Stimulated activated naive CD4-positive, alpha-beta T cell treated with Interleukin-2 at 50 U/mL for 16 hours (primary cell): ENCODE results near the gene FANCM.

Experiments used
- DNase-seq: peaks from one replicate; lab custom pipeline; 2025; lab: John Stamatoyannopoulos, UW

The FANCM gene, protein sequence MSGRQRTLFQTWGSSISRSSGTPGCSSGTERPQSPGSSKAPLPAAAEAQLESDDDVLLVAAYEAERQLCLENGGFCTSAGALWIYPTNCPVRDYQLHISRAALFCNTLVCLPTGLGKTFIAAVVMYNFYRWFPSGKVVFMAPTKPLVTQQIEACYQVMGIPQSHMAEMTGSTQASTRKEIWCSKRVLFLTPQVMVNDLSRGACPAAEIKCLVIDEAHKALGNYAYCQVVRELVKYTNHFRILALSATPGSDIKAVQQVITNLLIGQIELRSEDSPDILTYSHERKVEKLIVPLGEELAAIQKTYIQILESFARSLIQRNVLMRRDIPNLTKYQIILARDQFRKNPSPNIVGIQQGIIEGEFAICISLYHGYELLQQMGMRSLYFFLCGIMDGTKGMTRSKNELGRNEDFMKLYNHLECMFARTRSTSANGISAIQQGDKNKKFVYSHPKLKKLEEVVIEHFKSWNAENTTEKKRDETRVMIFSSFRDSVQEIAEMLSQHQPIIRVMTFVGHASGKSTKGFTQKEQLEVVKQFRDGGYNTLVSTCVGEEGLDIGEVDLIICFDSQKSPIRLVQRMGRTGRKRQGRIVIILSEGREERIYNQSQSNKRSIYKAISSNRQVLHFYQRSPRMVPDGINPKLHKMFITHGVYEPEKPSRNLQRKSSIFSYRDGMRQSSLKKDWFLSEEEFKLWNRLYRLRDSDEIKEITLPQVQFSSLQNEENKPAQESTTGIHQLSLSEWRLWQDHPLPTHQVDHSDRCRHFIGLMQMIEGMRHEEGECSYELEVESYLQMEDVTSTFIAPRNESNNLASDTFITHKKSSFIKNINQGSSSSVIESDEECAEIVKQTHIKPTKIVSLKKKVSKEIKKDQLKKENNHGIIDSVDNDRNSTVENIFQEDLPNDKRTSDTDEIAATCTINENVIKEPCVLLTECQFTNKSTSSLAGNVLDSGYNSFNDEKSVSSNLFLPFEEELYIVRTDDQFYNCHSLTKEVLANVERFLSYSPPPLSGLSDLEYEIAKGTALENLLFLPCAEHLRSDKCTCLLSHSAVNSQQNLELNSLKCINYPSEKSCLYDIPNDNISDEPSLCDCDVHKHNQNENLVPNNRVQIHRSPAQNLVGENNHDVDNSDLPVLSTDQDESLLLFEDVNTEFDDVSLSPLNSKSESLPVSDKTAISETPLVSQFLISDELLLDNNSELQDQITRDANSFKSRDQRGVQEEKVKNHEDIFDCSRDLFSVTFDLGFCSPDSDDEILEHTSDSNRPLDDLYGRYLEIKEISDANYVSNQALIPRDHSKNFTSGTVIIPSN (N-terminal part only)

DNA sequence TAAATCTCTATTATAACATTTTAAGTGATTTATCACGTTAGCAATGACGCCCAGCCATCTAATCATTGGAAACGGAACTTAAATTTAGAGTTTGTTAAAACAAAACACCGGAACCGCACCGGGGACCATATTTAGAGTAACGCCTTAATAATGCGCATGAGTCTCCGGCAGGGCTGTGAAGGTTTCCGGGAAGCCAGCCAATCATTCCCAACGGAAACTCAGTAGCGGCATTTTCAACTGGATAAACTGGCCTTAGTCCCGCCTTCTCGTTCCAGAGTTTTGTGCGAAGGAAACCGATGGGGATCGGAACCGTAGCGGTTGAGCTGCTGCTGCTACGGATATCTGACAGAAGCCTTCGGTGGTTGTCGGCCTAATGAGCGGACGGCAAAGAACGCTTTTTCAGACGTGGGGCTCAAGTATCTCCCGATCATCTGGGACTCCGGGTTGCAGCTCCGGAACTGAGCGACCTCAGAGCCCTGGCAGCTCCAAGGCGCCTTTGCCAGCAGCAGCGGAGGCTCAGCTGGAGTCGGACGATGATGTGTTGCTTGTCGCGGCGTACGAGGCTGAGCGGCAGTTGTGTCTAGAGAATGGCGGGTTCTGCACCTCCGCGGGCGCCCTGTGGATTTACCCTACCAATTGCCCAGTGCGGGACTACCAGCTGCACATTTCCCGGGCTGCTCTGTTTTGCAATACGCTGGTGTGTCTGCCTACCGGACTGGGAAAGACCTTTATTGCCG is at the start of gene FANCM:
TSS of gene FANCM (plus strand) at position 272 of the 737 bp plus-strand sequence. CDS start at position 374, 102 bp downstream.
- DNase-seq: peak; percentile 85

DNA sequence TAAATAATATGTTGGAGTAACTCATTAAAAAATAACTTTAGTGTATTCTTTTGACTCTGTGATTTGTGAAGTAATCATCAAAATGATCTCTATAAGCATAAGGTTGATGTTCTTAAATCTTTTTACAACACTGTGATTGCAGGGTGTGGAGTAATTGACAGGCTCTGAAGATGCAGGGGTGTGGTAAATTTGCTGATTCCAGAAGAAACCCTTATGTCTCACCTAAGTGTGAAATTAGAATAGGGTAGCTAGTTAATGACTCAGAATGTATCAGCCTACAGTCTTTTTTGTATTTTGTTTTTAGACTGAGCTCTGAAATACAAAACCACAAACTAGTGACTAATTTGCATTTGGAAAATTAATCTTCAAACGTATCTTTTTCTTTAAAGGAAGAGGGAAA is 45.9 kb upstream of the FANCM start:
- DNase-seq: no peak

DNA sequence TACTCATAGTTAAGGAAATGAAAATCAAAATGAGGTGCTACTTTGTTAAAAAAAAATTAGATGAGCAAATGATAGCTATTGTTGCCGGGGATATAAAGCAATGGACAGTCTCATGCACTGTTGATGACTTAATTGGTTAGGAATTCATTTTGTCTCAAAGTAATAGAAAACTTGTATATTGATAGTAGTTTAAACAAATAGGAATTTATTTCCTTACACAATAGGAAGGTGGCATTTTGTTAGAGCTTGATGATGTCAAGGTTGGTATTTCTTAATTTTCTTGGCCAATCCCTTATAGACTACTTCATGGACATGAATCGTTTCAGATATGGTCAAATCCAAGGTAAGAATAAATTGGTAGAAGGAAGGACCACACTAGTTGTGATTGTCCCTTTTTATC is 44.0 kb upstream of the FANCM start:
- DNase-seq: no peak

DNA sequence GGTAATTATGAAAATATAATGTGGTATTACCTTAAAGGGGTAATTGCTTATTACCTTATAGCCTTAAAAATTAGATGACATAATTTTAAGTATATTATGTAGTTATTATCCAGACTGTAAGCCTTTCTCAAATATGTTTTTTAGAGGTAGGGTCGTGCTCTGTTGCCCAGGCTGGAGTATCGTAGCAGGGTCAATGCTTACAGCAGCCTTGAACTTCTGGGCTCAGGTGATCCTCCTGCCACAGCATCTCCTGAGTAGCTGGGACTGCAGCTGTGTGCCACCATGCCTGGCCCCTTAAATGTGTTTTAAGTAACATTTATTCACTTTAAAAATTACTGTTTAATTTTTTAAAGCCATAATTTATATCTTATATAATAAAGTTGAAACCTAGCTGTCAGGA is 41.5 kb upstream of the FANCM start:
- no peak for DNase-seq

DNA sequence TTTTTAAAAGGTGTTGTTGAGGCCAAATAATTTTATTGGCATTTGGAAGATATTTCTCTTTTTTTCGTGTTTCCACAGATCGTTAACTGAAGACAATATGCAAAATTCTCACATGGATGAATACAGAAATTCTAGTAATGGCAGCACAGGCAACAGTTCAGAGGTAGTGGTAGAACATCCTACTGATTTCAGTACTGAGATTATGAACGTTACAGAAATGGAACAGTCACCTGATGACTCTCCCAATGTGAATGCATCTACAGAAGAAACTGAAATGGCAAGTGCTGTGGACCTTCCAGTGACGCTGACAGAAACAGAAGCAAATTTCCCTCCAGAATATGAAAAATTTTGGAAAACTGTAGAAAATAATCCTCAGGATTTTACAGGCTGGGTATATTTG is 40.6 kb upstream of the FANCM start:
- no peak for DNase-seq

DNA sequence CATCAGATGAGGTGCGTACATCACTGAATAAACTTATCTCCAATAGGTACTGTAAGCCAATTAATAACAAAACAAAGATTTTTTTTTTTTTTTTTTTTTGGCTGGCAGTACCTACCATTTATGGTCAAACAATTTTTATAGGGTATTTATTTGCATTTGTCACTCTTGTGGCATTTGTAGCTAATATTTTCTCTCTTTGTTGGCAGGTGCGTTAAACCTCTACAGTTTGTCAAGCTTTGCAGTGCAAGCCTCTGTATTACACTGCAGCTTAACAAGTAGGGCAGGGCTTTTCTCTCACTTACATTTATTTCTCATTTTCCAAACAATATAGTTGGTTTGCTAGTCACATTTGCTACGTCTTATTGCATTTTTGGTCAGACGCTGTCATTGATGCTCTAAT is 39.5 kb upstream of the FANCM start:
- DNase-seq: no peak

DNA sequence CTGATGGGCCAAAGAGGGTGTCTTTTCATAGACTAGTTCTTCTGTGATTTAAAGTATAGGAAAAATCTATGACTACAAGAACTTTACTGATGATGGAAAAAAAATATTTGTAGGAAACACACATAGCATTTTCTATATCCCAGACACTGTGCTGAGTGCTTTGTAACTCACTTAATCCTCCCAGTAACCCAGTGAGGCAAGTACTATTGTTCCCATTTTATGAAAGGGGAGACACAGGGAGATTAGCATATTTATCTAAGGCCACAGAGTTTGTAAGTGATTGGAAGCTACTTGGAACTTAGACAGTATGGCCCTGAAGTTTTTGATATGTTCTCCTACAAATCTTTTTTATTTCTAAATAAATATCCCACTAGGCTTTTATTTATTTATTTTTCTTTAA is 31.9 kb upstream of the FANCM start:
- no peak for DNase-seq

DNA sequence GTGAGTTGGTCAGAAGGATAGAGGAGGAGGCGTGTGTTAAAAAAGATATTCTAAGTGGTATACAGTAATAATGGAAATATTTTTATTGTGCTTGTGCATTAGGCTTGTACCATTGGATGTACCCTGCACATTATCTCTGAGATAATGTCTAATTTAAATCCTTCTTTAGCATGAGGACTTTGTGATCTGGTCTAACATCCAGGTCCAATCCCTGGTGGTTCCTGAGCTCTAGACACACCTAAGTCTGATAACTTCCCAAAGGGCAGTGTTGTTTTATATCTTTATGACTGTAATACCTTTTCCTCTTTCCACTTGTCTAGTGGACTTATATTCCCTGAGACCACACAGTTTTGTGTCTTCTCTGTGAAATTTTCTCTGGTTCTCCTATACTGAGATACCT is 31.2 kb upstream of the FANCM start:
- no peak for DNase-seq

DNA sequence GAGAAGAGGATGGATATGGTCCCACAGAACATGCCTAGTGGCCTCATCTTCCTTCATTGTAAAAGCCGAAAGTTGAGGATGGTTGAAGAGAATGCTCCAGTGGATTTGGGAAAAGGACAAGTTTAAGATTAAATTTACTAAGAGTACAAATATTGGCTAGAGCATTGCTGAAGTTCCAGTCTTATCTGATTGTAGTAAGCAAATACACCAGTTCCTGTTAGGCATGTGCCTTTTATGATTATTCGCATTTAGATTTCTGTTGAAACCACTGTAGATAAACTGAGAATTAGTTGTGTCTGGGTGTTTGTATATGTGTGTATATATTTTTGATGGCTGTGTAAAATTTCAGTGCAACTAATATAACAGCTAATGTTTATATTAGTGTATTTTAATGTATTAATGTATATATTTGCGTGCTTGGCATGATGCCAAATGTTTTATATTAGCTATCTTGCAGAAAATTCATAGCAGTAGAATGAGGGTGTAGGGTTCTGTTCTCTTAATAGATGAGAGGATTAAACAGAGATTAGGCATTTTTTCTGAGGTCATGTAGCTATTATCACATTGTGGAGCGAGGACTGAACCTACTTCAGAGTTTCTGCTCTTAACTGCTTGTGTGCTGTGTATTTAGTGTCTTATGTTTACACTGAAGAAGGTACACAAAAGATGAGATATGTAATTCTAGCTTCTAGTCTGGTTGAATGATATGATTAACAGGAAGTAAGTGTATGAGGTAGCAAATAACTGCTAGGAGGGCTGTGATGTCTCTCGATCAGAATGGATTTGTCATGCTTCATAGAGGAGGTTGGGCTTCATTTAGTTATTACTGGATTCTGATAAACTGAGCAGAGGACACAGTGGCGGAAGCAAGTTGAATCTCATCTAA is 22.6 kb upstream of the FANCM start:
- DNase-seq: no peak

DNA sequence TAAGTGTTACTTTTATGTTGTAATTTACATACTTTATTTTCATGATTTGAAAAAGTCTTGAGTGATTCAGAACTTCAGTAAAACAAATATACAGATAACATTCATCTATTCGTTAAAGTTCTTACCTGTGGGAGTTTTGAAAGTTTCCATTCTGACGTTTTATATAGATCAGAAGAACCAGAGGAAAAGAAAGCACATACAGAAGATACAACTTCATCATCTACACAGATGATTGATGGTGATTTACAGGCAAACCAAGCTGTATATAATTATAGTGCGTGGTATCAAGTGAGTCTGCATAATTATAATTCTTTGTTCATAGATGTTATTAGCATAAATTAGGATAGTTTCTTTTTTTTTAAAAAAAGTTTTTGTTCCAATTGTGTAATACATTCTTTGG is 21.4 kb upstream of the FANCM start:
- DNase-seq: no peak

DNA sequence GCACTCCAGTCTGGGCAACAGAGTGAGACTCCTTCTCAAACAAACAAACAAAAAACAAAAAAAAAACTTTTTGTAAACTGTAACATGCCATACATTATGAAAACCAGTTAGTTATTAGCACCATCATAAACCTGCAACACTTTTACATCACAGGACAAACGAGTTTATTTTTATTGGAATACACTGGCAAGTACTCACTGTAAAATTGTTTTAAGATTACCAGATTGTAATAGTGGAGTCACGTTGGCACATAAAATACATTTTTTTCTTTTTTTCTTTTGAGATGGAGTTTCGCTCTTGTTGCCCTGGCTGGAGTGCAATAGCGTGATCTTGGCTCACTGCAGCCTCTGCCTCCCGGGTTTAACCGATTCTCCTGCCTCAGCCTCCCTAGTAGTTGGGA is 17.1 kb upstream of the FANCM start:
- DNase-seq: no peak

DNA sequence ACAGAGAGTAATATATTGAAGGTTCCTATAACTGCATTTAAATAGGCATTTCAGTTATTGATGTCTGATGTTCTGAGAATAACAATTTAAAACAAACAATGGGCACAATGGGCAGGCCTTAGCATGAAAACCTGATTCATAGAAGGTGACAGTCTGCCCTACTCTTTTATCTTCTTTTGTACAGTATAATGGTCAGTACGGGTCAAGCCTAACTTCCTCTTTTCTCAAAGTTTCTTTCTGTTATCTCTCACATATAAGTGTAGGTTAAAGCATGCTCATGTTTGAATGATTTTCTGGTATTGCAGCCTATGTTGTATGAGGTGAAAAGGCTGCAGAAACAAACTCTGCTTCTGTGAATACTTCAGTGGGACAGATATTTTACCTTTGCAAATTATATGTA is 15.6 kb upstream of the FANCM start:
- no peak for DNase-seq

DNA sequence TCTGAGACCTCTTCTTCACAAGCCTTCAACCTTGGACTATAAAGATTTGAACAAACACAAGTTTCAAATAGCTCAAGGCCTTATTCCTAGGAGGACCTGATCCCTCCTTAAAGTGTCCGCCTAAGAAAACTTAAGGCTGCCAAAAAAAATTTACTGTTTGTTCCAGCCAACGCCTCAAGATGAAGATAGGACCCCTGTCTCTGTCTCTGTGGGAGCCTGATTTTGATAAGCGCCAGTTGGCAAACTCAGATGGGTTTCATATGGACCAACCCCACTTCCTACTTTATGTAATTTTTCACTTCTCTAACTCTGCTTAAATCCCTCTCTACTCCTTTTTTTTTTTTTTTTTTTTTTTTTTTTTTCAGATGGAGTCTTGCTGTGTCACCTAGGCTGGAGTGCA is 12.5 kb upstream of the FANCM start:
- DNase-seq: no peak

DNA sequence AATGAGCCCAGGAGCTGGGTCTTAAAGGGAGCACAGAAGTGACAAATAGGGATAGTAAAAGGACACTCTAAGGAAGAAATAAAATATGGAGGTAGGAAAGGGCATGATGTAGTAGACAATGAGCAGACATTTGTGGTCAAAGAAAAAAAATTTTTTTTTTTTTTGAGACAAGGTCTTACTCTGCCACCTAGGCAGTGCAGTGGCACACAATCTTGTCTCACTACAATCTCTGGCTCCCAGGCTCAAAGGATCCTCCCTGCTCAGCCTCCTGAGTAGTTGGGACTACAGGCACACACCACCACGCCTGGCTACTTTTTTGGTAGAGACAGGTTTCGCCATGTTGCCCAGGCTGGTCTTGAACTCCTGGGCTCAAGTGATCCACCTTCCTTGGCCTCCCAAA is 10.0 kb upstream of the FANCM start:
- no peak for DNase-seq

DNA sequence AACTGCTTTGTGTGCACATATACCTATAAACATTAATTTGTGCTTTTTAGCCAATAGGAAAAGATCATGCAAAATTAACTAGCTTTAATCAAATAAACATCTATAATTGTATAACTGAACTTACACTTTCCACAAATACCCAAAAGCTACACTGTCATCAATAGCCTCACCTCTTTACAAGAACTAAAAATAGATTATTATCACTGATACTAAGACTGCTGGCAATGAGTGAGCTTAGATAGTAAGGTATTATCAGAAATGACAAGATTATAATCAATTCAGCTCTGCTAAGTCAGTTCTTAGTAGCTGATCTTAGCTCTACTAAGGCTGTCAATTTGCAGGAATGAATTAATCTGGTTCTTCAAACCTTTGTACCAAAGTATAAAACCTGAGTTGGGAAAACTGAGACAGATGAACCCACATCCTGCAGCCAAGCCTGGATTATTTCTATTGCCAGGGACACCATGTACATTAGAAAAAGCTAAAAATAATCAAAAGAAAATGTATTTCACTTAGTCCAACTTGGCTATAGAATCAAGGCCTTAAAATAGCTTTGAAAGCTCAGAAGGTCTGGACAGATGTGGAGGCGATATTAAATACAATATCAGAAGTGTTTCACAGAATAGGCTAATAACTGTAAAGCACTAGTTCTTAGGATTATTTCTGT is 6.6 kb upstream of the FANCM start:
- DNase-seq: no peak

DNA sequence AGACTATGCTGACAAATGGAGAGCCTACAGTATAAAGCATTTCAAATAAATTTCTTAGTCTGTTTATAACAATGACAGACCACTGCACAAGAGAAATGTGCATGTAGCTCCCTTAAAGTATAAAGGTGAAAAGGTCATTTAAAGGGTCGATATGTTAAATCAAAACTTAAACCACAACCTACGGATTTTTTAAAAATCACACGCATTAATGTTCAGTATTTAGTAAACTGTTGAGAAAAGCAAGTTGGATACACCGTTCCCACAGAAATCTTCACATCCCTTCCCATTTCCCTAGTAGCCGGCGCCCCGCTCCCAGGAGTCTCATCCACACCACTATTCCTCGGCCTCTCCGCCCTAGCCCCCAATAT is 2.1 kb upstream of the FANCM start:
- no peak for DNase-seq

DNA sequence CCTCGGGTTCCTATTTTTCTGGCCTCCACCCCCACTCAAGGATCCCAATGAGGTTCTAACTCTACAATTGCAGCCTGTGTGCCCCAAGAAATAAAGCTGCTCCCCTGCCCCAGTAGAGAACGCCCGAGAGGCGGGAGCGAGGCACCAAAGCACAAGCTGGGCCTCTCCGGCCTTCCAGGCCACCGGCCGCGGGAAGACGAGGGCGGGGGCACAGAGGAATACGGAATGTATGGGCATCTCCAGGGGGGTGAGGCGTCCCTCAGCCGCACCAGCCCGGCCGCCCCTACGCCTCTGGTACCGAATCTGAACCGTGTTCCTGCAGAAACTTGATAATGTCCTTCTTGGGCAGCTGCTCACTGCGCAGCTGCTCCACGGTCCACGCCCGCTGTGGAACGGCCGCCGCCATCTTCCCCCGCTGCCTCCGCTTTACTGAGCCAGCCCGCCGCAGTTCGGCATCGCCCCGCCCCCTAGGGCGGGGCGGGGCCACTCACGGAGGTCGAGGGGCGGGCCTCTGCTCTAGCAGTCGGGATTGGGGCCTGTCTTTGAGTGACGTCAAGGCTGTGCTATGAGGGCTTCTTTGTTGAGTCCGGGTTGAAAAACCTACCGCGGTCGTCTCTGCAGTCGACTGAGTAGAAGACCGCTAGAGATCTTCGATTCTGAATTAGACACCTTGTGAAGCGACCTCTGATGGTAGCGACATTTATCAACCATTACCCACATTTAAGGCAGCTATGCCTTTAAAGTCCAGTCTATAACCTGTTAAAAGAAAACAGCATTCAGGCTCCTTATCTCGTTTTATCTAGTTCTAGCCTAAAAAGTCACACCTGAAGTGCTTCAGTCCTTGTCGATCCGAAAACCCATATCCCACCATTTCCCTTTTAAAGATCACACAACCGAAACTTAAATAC is 1.4 kb upstream of the FANCM start, which contains the start of gene FKBP3:
TSS of gene FKBP3 (minus strand) at position 431 of the 908 bp plus-strand sequence. CDS start at position 406, 25 bp downstream.
- peak; percentile 95 for DNase-seq

DNA sequence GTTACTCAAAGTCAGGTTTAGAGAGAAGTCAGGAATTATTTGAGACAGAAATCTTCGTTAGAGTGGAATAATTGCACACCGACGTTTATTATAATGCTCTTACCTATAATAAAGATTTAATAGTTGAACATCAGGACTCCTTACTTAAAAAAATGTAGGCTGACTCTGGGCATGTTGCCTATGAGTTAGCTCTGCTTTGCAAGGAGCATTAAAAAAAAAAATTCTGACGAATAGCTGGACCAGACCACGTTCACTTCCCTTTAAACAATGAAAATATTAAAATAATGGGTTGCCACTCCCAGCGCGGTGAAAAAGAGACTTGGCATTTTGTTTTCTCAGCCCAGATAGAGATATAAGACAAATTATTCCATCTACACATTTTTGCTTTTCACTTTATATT is 574 bp upstream of the FANCM start:
- no peak for DNase-seq

DNA sequence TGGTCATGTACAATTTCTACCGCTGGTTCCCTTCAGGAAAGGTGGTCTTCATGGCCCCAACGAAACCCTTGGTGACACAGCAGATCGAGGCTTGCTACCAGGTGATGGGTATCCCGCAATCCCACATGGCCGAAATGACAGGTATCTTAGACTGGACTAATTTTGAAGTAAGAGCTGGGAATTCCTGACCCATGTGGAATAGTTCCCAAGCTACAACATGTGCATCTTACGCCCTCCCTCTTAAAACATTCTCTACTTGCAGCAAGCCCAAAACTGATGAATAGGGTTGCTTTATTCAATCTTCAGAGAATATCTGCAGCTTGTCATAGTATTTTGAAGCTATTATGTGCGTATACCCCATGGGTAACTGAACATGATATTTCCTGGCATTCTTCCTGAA is 669 bp downstream of the FANCM start:
- DNase-seq: no peak
